ENCODE data around the gene NBPF3.
"Not testable (repeated sequence)": the region's sequence is repeated elsewhere in the genome, so short reads cannot be mapped to it uniquely, and the experiment has no call there.

Gene NBPF3

GRCh38 chr1:21517660-21518480 is 77.9 kb downstream of the NBPF3 start:
- Histone ChIP-seq H3K9me3 (ENCODE audit: control insufficient read depth, low read length) (no peaks in the 10 kb centered on the region), H3K36me3 (ENCODE audit: control insufficient read depth, insufficient read depth, low read length) (no peaks in the 10 kb centered on the region), H3K27ac (no peak overlapping the region), H3K9ac (no peak overlapping the region), H2AFZ (no peak overlapping the region), H3K4me1 (no peaks in the 10 kb centered on the region), H3K4me3 (ENCODE audit: low read depth, low read length) (no peak overlapping the region), H3K4me2 (ENCODE audit: low read length) (no peak overlapping the region), H3K27me3 (ENCODE audit: control insufficient read depth, insufficient read depth, low read length) (no peaks in the 10 kb centered on the region), H3K79me2 (no peaks in the 10 kb centered on the region)
- TF ChIP-seq, protein P1, sequence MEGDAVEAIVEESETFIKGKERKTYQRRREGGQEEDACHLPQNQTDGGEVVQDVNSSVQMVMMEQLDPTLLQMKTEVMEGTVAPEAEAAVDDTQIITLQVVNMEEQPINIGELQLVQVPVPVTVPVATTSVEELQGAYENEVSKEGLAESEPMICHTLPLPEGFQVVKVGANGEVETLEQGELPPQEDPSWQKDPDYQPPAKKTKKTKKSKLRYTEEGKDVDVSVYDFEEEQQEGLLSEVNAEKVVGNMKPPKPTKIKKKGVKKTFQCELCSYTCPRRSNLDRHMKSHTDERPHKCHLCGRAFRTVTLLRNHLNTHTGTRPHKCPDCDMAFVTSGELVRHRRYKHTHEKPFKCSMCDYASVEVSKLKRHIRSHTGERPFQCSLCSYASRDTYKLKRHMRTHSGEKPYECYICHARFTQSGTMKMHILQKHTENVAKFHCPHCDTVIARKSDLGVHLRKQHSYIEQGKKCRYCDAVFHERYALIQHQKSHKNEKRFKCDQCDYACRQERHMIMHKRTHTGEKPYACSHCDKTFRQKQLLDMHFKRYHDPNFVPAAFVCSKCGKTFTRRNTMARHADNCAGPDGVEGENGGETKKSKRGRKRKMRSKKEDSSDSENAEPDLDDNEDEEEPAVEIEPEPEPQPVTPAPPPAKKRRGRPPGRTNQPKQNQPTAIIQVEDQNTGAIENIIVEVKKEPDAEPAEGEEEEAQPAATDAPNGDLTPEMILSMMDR (IDR thresholded peaks at IDR 0.05), result no peak

DNA sequence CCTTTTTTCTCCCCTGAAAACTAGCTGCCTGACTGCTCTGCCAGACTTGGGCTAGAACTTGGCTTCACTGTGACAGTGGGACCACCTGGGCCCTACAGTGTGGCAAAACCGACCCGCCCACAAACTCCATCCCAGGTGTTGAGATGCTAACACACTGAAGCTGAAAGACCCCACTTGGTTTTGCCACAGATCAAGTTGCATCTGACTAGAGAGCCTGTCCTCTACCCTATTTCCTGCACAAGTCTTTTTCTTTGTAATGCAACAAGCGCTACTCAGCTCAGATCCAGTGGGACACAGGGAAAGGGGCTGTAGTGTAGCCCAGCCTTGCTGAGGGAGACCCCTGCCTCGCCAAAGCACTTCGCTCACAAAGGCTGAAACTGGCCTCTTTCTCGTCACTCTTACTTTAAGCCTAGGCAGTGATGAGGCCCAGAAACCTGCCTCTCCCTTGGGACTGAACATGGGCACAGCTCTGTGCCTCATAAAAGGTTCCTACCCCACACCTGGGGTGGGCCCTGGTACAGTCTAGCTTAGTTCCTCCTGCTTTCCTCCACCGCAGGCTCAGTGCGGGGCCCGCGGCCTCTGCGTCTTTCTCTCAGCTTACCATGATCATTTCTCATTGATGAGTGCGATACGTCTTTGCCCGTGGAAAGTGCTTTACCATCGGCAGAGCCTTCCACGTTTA is 79.0 kb downstream of the NBPF3 start:
- no peak overlapping the region for H2AFZ ChIP-seq
- H3K79me2 ChIP-seq, result no peaks in the 10 kb centered on the region
- H3K9ac ChIP-seq, result no peak overlapping the region
- no peaks in the 10 kb centered on the region for H3K4me1 ChIP-seq
- H3K27ac ChIP-seq, result no peak overlapping the region
- TF ChIP-seq, protein P1 (IDR thresholded peaks at IDR 0.05), result no peak
- H3K4me2 ChIP-seq (ENCODE audit: low read length), result no peak overlapping the region
- H3K27me3 ChIP-seq (ENCODE audit: control insufficient read depth, insufficient read depth, low read length), result no peaks in the 10 kb centered on the region
- no peak overlapping the region for H3K4me3 ChIP-seq (ENCODE audit: low read depth, low read length)
- no peaks in the 10 kb centered on the region for H3K36me3 ChIP-seq (ENCODE audit: control insufficient read depth, insufficient read depth, low read length)
- no peaks in the 10 kb centered on the region for H3K9me3 ChIP-seq (ENCODE audit: control insufficient read depth, low read length)

GRCh38 chr1:21519486-21520070 is 79.6 kb downstream of the NBPF3 start:
- H3K4me2 ChIP-seq (ENCODE audit: low read length); H3K9ac ChIP-seq; H3K9me3 ChIP-seq (ENCODE audit: control insufficient read depth, low read length); H3K36me3 ChIP-seq (ENCODE audit: control insufficient read depth, insufficient read depth, low read length); H3K4me1 ChIP-seq; H2AFZ ChIP-seq; H3K27me3 ChIP-seq (ENCODE audit: control insufficient read depth, insufficient read depth, low read length); H3K79me2 ChIP-seq; H3K27ac ChIP-seq; H3K4me3 ChIP-seq (ENCODE audit: low read depth, low read length): not testable (repeated sequence)

GRCh38 chr1:21520899-21521716 is 81.2 kb downstream of the NBPF3 start:
- Histone ChIP-seq H3K4me1 (no peaks in the 10 kb centered on the region), H3K4me3 (ENCODE audit: low read depth, low read length) (no peak overlapping the region)
- TF ChIP-seq, protein P1 (IDR thresholded peaks at IDR 0.05), result no peak

DNA sequence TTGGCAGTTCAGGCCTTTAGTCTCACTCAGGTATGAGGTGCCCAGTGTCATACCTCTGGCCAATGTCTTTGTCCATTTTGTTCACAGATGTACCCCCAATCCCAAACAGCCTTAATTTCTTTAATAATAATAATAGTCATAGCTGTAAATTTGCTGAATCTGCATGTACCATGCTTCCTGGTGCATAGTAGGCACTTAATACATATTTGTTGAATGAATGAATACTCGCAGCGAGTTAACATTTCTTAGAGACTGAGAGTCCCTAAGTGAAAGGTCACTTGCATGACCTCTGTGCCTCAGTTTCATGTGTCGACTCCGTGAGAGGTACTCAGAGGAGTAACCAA is 81.8 kb downstream of the NBPF3 start:
- H3K4me2 ChIP-seq (ENCODE audit: low read length), result no peak overlapping the region
- no peaks in the 10 kb centered on the region for H3K9me3 ChIP-seq (ENCODE audit: control insufficient read depth, low read length)
- H3K4me1 ChIP-seq, result no peaks in the 10 kb centered on the region
- TF ChIP-seq, protein P1 (IDR thresholded peaks at IDR 0.05), result no peak
- H3K79me2 ChIP-seq, result no peaks in the 10 kb centered on the region
- H3K27me3 ChIP-seq (ENCODE audit: control insufficient read depth, insufficient read depth, low read length), result no peaks in the 10 kb centered on the region
- H3K36me3 ChIP-seq (ENCODE audit: control insufficient read depth, insufficient read depth, low read length), result no peaks in the 10 kb centered on the region
- H3K27ac ChIP-seq, result no peak overlapping the region
- no peak overlapping the region for H2AFZ ChIP-seq
- no peak overlapping the region for H3K4me3 ChIP-seq (ENCODE audit: low read depth, low read length)
- no peak overlapping the region for H3K9ac ChIP-seq

More at GRCh38 chr1:21520899-21521716, 81.2 kb downstream of the NBPF3 start:
- Histone ChIP-seq H3K4me2 (ENCODE audit: low read length) (no peak overlapping the region), H3K27me3 (ENCODE audit: control insufficient read depth, insufficient read depth, low read length) (no peaks in the 10 kb centered on the region), H2AFZ (no peak overlapping the region), H3K79me2 (no peaks in the 10 kb centered on the region), H3K36me3 (ENCODE audit: control insufficient read depth, insufficient read depth, low read length) (no peaks in the 10 kb centered on the region), H3K9ac (no peak overlapping the region), H3K27ac (no peak overlapping the region), H3K9me3 (ENCODE audit: control insufficient read depth, low read length) (no peaks in the 10 kb centered on the region)
